Heart right ventricle (tissue), 16 donors: ENCODE measurements around the gene ATXN7L2. TPM values are rescaled to one million over a fixed set of nuclear protein-coding genes. Genes with fewer than 3 reads are reported as not detected.

Experiments used
- ATAC-seq, 8 donors: fragments of 200-7000 bp; cut with Tn5 transposase; one replicate each; pipeline ENCODE4 v1.9.1; 2020; ENCODE audit warnings: mild to moderate bottlenecking in 8 of 8, moderate library complexity in 8 of 8, moderate number of reproducible peaks in 1 of 8
- DNase-seq, 2 donors: peaks; one replicate each; pipeline ENCODE4 v3.0.0-alpha.2; 2020
- H3K27ac ChIP-seq, 10 donors: fragments of 200-600 bp; sonication (generic) in 2 of 10; one replicate each; pipeline versions ENCODE4 v1.5.0 to v1.8.0; 2020 to 2022; ENCODE audit warnings: mild to moderate bottlenecking in 3 of 10
- H3K27me3 ChIP-seq, 7 donors: fragments of 200-600 bp; one replicate each; pipeline ENCODE4 v1.8.0; 2021 to 2022; ENCODE audit warnings: mild to moderate bottlenecking in 2 of 7
- H3K36me3 ChIP-seq, 9 donors: fragments of 200-600 bp; sonication (generic) in 1 of 9; one replicate each; pipeline versions ENCODE4 v1.5.0 to v1.8.0; 2020 to 2022; ENCODE audit warnings: mild to moderate bottlenecking in 2 of 9
- H3K4me1 ChIP-seq, 9 donors: fragments of 200-600 bp; sonication (generic) in 1 of 9; one replicate each; pipeline versions ENCODE4 v1.5.0 to v1.8.0; 2020 to 2022; ENCODE audit warnings: mild to moderate bottlenecking in 4 of 9
- H3K4me3 ChIP-seq, 10 donors: fragments of 200-600 bp; sonication (generic) in 2 of 10; one replicate each; pipeline versions ENCODE4 v1.5.0 to v1.8.0; 2020 to 2022; ENCODE audit warnings: mild to moderate bottlenecking in 7 of 10, moderate library complexity in 2 of 10
- H3K9me3 ChIP-seq, 11 donors: fragments of 200-600 bp in 10 of 11; sonication (generic) in 2 of 11; one replicate each; pipeline versions ENCODE4 v1.5.0 to v1.8.0; 2013 to 2022; ENCODE audit warnings: mild to moderate bottlenecking in 2 of 11, control low read depth in 1 of 11, moderate library complexity in 1 of 11
- CTCF ChIP-seq, 9 donors: fragments of 200-600 bp; sonication (generic) in 2 of 9; IDR thresholded peaks; one replicate each; pipeline versions ENCODE4 v1.5.0 to v1.8.0; 2021 to 2022; ENCODE audit warnings: antibody characterized with exemption in 9 of 9, mild to moderate bottlenecking in 5 of 9, moderate library complexity in 1 of 9
- WGBS, 2 donors: extraction: QIAGEN DNeasy Blood & Tissue Kit; methylation state at CpG; one replicate each; pipeline ENCODE4 v1.1.7; 2013; ENCODE audit warnings: inconsistent platforms in 1 of 2; 5-methylcytosine and 5-hydroxymethylcytosine counted together
- intact Hi-C, 10 donors: fragments of 100-400 bp; cut with DNase I; formaldehyde crosslinking; loops; one replicate each; pipeline versions ENCODE4 v1.11.1 to v1.14.2; 2022
- polyA plus RNA-seq, 2 donors: library from polyadenylated mRNA; stranded (reverse); fragments of 200-250 nt; gene quantifications; one replicate each; pipeline ENCODE4 v1.2.3, GENCODE V29; 2013
- total RNA-seq, 10 donors: library from RNA; stranded (reverse); fragmentation: NEBNext Ultra II Directional in 3 of 10; extraction: Animal tissue kit (Norgen Biotek cat#: 25700) in 3 of 10; gene quantifications; one replicate each; pipeline versions ENCODE4 v1.2.1 to v1.2.4, GENCODE V29; 2021 to 2023
- donor health status: Arrhythmogenic right ventricular cardiomyopathy.
- donor health status: ischemic (EF 13 %, LVEDD 7.1; RV severe dilation, severe dysfunction).
- donor health status: healthy with polysubstance abuse.
- donor health status: DM: no; HTN: yes; CAD: no.
- donor health status: DM: no; HTN: no; CAD: no.
- donor health status: ischemic (EF 25% LVEDD 6.9; RV normal size, moderate dysfunction).
- donor health status: ischemic (EF 25% LVEDD 5.7; RV mildly dilated, moderate dysfunction).
- donor health status: healthy.
- donor health status: DM: yes; HTN: yes; CAD: no.
- donor health status: Ischemic cardiomyopathy.
- donor health status: ischemic (EF 35%, LVEDD 5.7; RV mildly dilated, moderate dysfunction).
- donor health status: nonischemic (EF 11% LVEDD 7.7; RV severe dilation, severe dysfunction).
- donor health status: DM: yes; HTN: yes; CAD: no.
- donor health status: PGD.
- donor health status: ischemic (EF 29% LVEDD 5.4; RV normal size, mild dysfunction).
- donor health status: nonischemic (EF 23%, LVEDD 6.1; RV moderate dilation, normal function).

The ATXN7L2 gene
- total and polyA plus RNA-seq, 12 donors, result 1.8 to 11.4 (median 2.6) TPM

DNA sequence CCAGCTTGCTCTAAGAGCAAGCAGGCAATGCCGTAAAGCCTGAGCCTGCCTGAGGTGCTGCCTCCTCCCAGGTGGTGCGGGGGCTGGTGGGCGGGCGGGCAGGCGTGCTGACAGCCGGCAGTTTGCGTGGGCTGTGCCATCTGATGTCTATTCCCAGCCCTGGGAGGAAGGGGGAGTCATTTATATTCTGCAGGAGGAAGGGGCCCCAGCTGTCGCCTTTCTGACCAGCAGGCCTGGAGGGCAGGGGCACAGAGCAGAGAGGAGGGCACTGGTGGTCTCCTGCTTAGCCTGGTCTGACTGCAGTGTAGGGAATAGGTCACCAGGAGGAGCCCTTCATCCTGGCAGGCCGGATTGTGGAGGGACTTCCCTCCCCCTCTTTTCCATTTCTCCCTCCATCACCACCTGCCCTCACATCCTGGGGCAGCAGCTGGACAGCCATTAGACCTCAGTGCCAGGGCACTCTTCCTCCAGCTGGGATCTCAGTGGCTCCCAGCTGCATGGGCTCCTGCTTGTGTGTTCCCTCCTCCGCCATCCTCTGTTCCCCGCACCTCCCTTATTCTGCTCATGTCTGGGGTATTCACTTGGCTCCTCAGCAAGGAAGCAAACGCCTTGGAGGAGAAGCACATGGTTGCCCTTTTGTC is 14.6 kb downstream of the ATXN7L2 start:
- Histone ChIP-seq H3K36me3 (peaks cover 0 to 66% (median 8%) of the 10 kb centered on the region in 9 donors), H3K4me3 (no peak overlapping the region), H3K27me3 (no peaks in the 10 kb centered on the region), H3K27ac (no peak overlapping the region), H3K4me1 (peaks cover 0 to 47% (median 12%) of the 10 kb centered on the region in 9 donors), H3K9me3 (no peaks in the 10 kb centered on the region)
- ATAC-seq (no peak), DNase-seq (no peak)
- peak; percentile 12 to 68 (median 56) for TF ChIP-seq CTCF (IDR thresholded peaks at IDR 0.05)
- intact Hi-C loops, result loop anchor here in 1 of 10 donors (1.0 kb wide), 1 partner anchor 34 kb away; no protein-coding TSS in a partner anchor
- 78% methylated on average over 12 of the region's 12 CpGs for WGBS, 2 donors

GRCh38 chr1:109499081-109499480 is 15.4 kb downstream of the ATXN7L2 start:
- Histone ChIP-seq H3K36me3 (peaks cover 0 to 69% (median 8%) of the 10 kb centered on the region in 9 donors), H3K4me1 (peaks cover 0 to 46% (median 9%) of the 10 kb centered on the region in 9 donors), H3K4me3 (no peak overlapping the region), H3K27me3 (no peaks in the 10 kb centered on the region), H3K9me3 (no peaks in the 10 kb centered on the region), H3K27ac (no peak overlapping the region)
- no peak for ATAC-seq
- DNase-seq, result no peak
- intact Hi-C loops, result no loop called here
- no peak for TF ChIP-seq CTCF (IDR thresholded peaks at IDR 0.05)
- WGBS, 2 donors, result 84 to 86% methylated on average over 7 of the region's 7 CpGs

GRCh38 chr1:109499661-109500536 is 16.2 kb downstream of the ATXN7L2 start:
- 77 to 78% methylated on average over 4 of the region's 4 CpGs for WGBS, 2 donors
- intact Hi-C loops, result no loop called here
- DNase-seq (no peak), ATAC-seq (peak in 1 of 8 donors; percentile 26)
- H3K27me3 ChIP-seq, result no peaks in the 10 kb centered on the region
- H3K36me3 ChIP-seq, result peaks cover 0 to 77% (median 8%) of the 10 kb centered on the region in 9 donors
- peaks cover 0 to 40% (median 4%) of the 10 kb centered on the region in 9 donors for H3K4me1 ChIP-seq
- H3K9me3 ChIP-seq, result no peaks in the 10 kb centered on the region
- peak overlapping the region in 1 of 10 donors; percentile 20 for H3K27ac ChIP-seq
- peak in 7 of 9 donors; percentile 22 to 51 (median 40) for TF ChIP-seq CTCF (IDR thresholded peaks at IDR 0.05)
- H3K4me3 ChIP-seq, result no peak overlapping the region

GRCh38 chr1:109500941-109501381 is 17.3 kb downstream of the ATXN7L2 start:
- DNase-seq, result no peak
- TF ChIP-seq CTCF (IDR thresholded peaks at IDR 0.05), result no peak
- peak overlapping the region in 1 of 10 donors; percentile 71 for H3K27ac ChIP-seq
- H3K27me3 ChIP-seq, result no peaks in the 10 kb centered on the region
- intact Hi-C loops, result no loop called here
- no peak for ATAC-seq
- H3K9me3 ChIP-seq, result no peaks in the 10 kb centered on the region
- 45 to 64% methylated on average over 5 of the region's 5 CpGs for WGBS, 2 donors
- H3K4me3 ChIP-seq, result no peak overlapping the region
- H3K4me1 ChIP-seq, result peaks cover 0 to 31% (median 4%) of the 10 kb centered on the region in 9 donors
- H3K36me3 ChIP-seq, result peaks cover 0 to 75% (median 8%) of the 10 kb centered on the region in 9 donors
